ENCODE results near the gene KLHDC8B.
A peak's percentile ranks its signal among the peaks of the same experiment; 100 is the strongest.

Gene KLHDC8B

DNA sequence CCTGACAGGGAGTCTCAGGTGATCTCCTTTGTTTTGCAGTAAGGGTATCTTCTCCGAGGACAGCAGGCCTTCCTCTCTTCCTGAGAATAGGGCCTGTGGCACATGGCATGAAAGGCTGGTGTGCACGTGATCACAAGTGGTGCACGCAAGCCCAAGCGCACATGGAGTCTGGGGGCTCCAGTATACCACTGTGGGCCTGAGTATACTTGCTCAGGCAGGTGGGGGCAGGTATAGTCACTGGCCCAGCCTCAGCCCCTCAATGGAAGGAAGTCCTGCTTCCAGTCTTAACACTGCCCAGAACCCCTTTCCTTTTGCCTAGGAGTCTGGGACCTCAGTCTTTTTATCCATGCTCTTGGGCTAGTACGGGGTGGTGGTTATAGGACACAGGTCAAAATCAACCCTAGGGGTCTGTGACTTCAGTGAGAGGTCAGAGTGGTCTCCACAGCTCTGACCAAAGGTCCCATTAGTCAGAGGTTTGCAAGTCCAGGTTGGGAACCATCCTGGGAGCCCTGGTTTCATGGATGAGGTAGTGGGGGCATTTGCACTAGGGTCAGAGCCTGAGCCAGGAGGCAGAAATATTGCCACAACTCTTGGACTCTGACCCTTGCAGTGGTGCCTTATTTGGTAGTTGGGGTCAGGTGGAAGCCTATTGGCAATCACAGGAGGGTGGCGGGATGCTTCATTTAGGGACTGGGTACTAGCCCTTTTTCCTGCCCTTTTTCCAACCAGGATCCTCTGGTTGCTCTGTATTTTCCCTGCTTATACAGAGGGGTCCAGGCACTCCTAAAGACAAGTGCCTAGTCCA is 4.4 kb upstream of the KLHDC8B start:
- TF ChIP-seq, protein P1, sequence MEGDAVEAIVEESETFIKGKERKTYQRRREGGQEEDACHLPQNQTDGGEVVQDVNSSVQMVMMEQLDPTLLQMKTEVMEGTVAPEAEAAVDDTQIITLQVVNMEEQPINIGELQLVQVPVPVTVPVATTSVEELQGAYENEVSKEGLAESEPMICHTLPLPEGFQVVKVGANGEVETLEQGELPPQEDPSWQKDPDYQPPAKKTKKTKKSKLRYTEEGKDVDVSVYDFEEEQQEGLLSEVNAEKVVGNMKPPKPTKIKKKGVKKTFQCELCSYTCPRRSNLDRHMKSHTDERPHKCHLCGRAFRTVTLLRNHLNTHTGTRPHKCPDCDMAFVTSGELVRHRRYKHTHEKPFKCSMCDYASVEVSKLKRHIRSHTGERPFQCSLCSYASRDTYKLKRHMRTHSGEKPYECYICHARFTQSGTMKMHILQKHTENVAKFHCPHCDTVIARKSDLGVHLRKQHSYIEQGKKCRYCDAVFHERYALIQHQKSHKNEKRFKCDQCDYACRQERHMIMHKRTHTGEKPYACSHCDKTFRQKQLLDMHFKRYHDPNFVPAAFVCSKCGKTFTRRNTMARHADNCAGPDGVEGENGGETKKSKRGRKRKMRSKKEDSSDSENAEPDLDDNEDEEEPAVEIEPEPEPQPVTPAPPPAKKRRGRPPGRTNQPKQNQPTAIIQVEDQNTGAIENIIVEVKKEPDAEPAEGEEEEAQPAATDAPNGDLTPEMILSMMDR (IDR thresholded peaks at IDR 0.05), result no peak
- no peak for TF ChIP-seq ZFX (IDR thresholded peaks at IDR 0.05; ENCODE audit: borderline replicate concordance)
- H3K27ac ChIP-seq, result peak overlapping the region; percentile 62

GRCh38 chr3:49170744-49171118 is 667 bp upstream of the KLHDC8B start:
- no peak for TF ChIP-seq ZFX (IDR thresholded peaks at IDR 0.05; ENCODE audit: borderline replicate concordance)
- TF ChIP-seq, protein P1 (IDR thresholded peaks at IDR 0.05), result no peak
- H3K27ac ChIP-seq, result peak overlapping the region; percentile 61

- no peak for TF ChIP-seq ZFX (IDR thresholded peaks at IDR 0.05; ENCODE audit: borderline replicate concordance)
- TF ChIP-seq, protein P1 (IDR thresholded peaks at IDR 0.05), result no peak
- peak overlapping the region; percentile 61 for H3K27ac ChIP-seq
These were observed 540 bp downstream of the KLHDC8B start for GRCh38 chr3:49171775-49172500.

DNA sequence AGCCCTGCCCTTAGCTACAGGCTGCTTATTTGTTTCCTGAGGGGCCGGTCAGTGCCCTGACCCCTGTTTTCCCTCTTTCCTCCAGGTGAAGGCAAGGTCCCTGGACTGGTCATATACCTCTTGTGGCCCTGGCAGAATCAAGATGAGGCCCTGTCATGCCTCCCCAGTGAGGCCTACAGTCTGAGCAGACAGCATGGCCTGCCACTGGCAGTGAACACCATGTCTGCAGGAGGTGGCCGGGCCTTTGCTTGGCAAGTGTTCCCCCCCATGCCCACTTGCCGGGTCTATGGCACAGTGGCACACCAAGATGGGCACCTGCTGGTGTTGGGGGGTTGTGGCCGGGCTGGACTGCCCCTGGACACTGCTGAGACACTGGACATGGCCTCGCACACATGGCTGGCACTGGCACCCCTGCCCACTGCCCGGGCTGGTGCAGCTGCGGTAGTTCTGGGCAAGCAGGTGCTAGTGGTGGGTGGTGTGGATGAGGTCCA is 1.2 kb downstream of the KLHDC8B start:
- no peak overlapping the region for H3K27ac ChIP-seq
- TF ChIP-seq, protein P1 (IDR thresholded peaks at IDR 0.05), result no peak
- TF ChIP-seq ZFX (IDR thresholded peaks at IDR 0.05; ENCODE audit: borderline replicate concordance), result no peak

DNA sequence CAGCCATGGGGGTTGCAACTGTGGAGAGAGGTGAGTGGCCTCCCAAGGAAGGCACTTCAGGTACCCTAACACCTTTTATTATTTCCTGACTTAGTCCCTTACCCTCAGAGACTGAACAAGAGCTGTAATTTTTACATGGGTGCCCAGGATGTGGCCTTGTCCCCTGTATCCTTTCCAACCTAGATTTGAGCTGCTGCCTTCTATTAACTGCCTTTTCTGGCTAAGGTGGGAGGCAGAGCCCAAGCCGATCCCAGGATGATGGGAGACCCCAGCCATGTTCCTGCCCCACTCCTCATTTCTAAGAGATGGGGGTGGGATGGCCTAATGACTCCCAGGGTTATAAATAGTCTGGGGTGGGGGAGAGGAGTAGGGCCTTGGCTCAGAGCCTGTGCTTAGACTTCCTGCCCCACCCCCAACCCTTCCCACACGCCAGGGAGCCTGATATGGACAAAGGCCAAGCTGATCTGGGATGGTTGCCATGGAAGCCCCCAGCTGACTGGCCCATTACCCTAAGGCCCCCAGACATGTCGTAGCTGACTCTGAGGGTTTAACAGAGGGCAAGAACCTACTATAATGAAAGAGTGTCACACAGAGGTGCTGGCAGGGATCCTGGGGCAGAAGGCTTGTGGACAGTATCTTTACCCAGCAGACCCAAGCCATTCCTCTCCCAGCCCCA is 1.9 kb downstream of the KLHDC8B start:
- TF ChIP-seq ZFX (IDR thresholded peaks at IDR 0.05; ENCODE audit: borderline replicate concordance), result no peak
- TF ChIP-seq, protein P1 (IDR thresholded peaks at IDR 0.05), result no peak
- no peak overlapping the region for H3K27ac ChIP-seq

- TF ChIP-seq ZFX (IDR thresholded peaks at IDR 0.05; ENCODE audit: borderline replicate concordance), result no peak
- TF ChIP-seq, protein P1 (IDR thresholded peaks at IDR 0.05), result no peak
- no peak overlapping the region for H3K27ac ChIP-seq
These were observed 2.4 kb downstream of the KLHDC8B start for GRCh38 chr3:49173792-49174170.

Data from 22Rv1 (cell line).